ENCODE measurements around the gene RNF133. TPM values are rescaled to one million over a fixed set of nuclear protein-coding genes. Genes with fewer than 3 reads are reported as not detected.

Gene RNF133
- total and polyA plus RNA-seq, 9 of the 15 experiments (the other 6 are each of a cell fraction or from before 2014, with no cell fraction given): not detected

- TF ChIP-seq THRAP3 (IDR thresholded peaks at IDR 0.05; ENCODE audit: borderline replicate concordance): no peak
- no peak for TF ChIP-seq ZKSCAN1 (IDR thresholded peaks at IDR 0.05; ENCODE audit: low read depth, low read length)
- no peak for TF ChIP-seq MAFF (IDR thresholded peaks at IDR 0.05; ENCODE audit: low read length)
- no peak for TF ChIP-seq NONO (IDR thresholded peaks at IDR 0.05; ENCODE audit: low read depth in 2 of 2, low read length in 1 of 2)
- no peak for TF ChIP-seq ZNF134 (CRISPR knock-in tag; conservative IDR thresholded peaks at IDR 0.05)
- no peak for TF ChIP-seq ZNF224 (CRISPR knock-in tag; IDR thresholded peaks at IDR 0.05)
- no peak for TF ChIP-seq CREB3 (tag; conservative IDR thresholded peaks at IDR 0.05; ENCODE audit: low read depth)
- TF ChIP-seq MYNN (IDR thresholded peaks at IDR 0.05): no peak
- TF ChIP-seq MYNN (CRISPR knock-in tag; IDR thresholded peaks at IDR 0.05): no peak
These were observed 48.0 kb upstream of the RNF133 start (continued) for GRCh38 chr7:122746948-122747347.

DNA sequence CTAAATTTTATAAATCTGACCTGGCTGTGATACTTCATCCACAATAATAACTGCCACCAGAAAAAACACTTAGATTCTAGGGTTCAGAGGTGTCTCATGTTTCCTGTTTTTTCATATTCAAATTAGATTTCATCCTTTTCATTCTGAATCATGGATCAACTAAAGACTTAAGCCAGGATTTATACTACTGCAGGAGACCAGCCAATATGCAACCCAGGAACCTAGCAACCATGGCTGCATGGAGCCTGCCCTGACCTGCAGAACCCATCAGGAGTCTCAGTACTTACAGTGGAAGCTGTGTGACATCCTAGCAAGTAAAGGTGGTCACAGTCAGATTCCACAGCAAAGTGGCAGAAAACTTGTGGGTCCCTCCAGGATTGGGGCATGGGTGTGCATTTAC is 44.3 kb upstream of the RNF133 start:
- H3K9me3 ChIP-seq (replicated peaks; ENCODE audit: control insufficient read depth, insufficient read depth, low read depth, low read length): no peaks in the 10 kb centered on the region; the same call in 1 of the 2 replicates
- H3K9ac ChIP-seq (ENCODE audit: insufficient read depth in 1 of 2, low read depth in 2 of 2, low read length in 2 of 2): no peak overlapping the region
- H2AFZ ChIP-seq (ENCODE audit: low read depth, low read length): no peak overlapping the region
- DNase-seq (ENCODE audit: extremely low read depth in 1 of 4, low spot score in 3 of 4) (no peak), FAIRE-seq (no peak), ATAC-seq (no peak)
- no TSS peak for BruUV-seq (replicated peaks)
- H4K20me1 ChIP-seq (replicated peaks; ENCODE audit: control insufficient read depth, insufficient read depth, low read length): no peaks in the 10 kb centered on the region
- H3K4me1 ChIP-seq (replicated peaks in 1 of 2; ENCODE audit: control insufficient read depth in 2 of 2, insufficient read depth in 2 of 2, low read length in 2 of 2): no peaks in the 10 kb centered on the region
- H3K27me3 ChIP-seq (ENCODE audit: control insufficient read depth in 2 of 2, insufficient read depth in 2 of 2, low read length in 2 of 2): no peaks in the 10 kb centered on the region
- ChIA-PET CTCF (ENCODE audit: low intra/inter-chr PET ratio) (no interaction called here), POLR2A (interaction anchor here (0.7 kb wide), 1 partner anchor 833 kb away, joined by 3 read pairs; no protein-coding TSS in a partner anchor)
- H3K79me2 ChIP-seq (ENCODE audit: control insufficient read depth, insufficient read depth, low read length): no peaks in the 10 kb centered on the region
- H3K27ac ChIP-seq (ENCODE audit: extremely low read depth, low read depth, low read length): no peak overlapping the region
- intact Hi-C loops (cut with micrococcal nuclease) (no loop called here), in situ Hi-C loops (cut with MboI) (no loop called here)
- no peaks in the 10 kb centered on the region for H3K9me1 ChIP-seq (ENCODE audit: control insufficient read depth, insufficient read depth, low read length)
- H3K4me2 ChIP-seq (ENCODE audit: insufficient read depth, low read length): no peak overlapping the region
- no peak overlapping the region for H3K4me3 ChIP-seq
- H3K36me3 ChIP-seq (ENCODE audit: control insufficient read depth, insufficient read depth, low read length): no peaks in the 10 kb centered on the region
- TF ChIP-seq ZNF24 (IDR thresholded peaks at IDR 0.05) (no peak), NFIC (IDR thresholded peaks at IDR 0.05) (no peak), HDAC6 (IDR thresholded peaks at IDR 0.05; ENCODE audit: low read depth, low read length) (no peak), POLR2H (tag; IDR thresholded peaks at IDR 0.05; ENCODE audit: low read depth) (no peak), SP2 (IDR thresholded peaks at IDR 0.05; ENCODE audit: extremely low read depth, low read depth, low read length, poor library complexity, severe bottlenecking) (no peak), MCM3 (IDR thresholded peaks at IDR 0.05) (no peak), SPI1 (IDR thresholded peaks at IDR 0.05; ENCODE audit: borderline replicate concordance, low read depth, low read length) (no peak), ZNF780A (CRISPR knock-in tag; IDR thresholded peaks at IDR 0.05) (no peak), HDAC3 (IDR thresholded peaks at IDR 0.05; ENCODE audit: borderline replicate concordance, partially characterized antibody) (no peak)
- TF ChIP-seq, protein P1, sequence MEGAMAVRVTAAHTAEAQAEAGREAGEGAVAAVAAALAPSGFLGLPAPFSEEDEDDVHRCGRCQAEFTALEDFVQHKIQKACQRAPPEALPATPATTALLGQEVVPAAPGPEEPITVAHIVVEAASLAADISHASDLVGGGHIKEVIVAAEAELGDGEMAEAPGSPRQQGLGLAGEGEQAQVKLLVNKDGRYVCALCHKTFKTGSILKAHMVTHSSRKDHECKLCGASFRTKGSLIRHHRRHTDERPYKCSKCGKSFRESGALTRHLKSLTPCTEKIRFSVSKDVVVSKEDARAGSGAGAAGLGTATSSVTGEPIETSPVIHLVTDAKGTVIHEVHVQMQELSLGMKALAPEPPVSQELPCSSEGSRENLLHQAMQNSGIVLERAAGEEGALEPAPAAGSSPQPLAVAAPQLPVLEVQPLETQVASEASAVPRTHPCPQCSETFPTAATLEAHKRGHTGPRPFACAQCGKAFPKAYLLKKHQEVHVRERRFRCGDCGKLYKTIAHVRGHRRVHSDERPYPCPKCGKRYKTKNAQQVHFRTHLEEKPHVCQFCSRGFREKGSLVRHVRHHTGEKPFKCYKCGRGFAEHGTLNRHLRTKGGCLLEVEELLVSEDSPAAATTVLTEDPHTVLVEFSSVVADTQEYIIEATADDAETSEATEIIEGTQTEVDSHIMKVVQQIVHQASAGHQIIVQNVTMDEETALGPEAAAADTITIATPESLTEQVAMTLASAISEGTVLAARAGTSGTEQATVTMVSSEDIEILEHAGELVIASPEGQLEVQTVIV (CRISPR knock-in tag; IDR thresholded peaks at IDR 0.05; ENCODE audit: borderline replicate concordance): no peak
- TF ChIP-seq, protein P2, sequence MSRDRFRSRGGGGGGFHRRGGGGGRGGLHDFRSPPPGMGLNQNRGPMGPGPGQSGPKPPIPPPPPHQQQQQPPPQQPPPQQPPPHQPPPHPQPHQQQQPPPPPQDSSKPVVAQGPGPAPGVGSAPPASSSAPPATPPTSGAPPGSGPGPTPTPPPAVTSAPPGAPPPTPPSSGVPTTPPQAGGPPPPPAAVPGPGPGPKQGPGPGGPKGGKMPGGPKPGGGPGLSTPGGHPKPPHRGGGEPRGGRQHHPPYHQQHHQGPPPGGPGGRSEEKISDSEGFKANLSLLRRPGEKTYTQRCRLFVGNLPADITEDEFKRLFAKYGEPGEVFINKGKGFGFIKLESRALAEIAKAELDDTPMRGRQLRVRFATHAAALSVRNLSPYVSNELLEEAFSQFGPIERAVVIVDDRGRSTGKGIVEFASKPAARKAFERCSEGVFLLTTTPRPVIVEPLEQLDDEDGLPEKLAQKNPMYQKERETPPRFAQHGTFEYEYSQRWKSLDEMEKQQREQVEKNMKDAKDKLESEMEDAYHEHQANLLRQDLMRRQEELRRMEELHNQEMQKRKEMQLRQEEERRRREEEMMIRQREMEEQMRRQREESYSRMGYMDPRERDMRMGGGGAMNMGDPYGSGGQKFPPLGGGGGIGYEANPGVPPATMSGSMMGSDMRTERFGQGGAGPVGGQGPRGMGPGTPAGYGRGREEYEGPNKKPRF (IDR thresholded peaks at IDR 0.05; ENCODE audit: low read depth, low read length): no peak

All from K562 (cell line).